CD4-positive, CD25-positive, alpha-beta regulatory T cell (primary cell): ENCODE results near the gene ROBO1. TPM values are rescaled to one million over a fixed set of nuclear protein-coding genes. Genes with fewer than 3 reads are reported as not detected.
"Not testable (repeated sequence)": the region's sequence is repeated elsewhere in the genome, so short reads cannot be mapped to it uniquely, and the experiment has no call there.

ENCODE experiments used
- ATAC-seq, 2 donors: fragments of 150-1000 bp; cut with Tn5 transposase; one replicate each; pipeline ENCODE4 v1.10.0; 2021; ENCODE audit warnings: low read depth in 2 of 2, moderate number of reproducible peaks in 2 of 2, moderate library complexity in 1 of 2
- DNase-seq, 3 donors: peaks; one replicate each; pipeline versions ENCODE4 v3.0.0 to v3.0.0-alpha.2; 2012 to 2022; ENCODE audit warnings: mixed read lengths in 1 of 3
- H3K27ac ChIP-seq: one replicate; pipeline ENCODE4 v1.7.0; 2013; ENCODE audit warnings: mild to moderate bottlenecking, low read length; ENCODE audit not compliant: insufficient read depth, poor library complexity, severe bottlenecking
- H3K27me3 ChIP-seq: one replicate; pipeline ENCODE4 v1.7.0; 2013; ENCODE audit warnings: low read length; ENCODE audit not compliant: control insufficient read depth, insufficient read depth
- H3K36me3 ChIP-seq: one replicate; pipeline ENCODE4 v1.7.0; 2013; ENCODE audit warnings: mild to moderate bottlenecking, low read length, moderate library complexity; ENCODE audit not compliant: control insufficient read depth, insufficient read depth
- H3K4me1 ChIP-seq: 2 replicates; pipeline ENCODE4 v1.7.0; 2013; ENCODE audit warnings: mild to moderate bottlenecking, low read length; ENCODE audit not compliant: insufficient read depth, control insufficient read depth, poor library complexity, severe bottlenecking
- H3K4me3 ChIP-seq: one replicate; pipeline ENCODE4 v1.7.0; 2013; ENCODE audit warnings: low read depth, mild to moderate bottlenecking, low read length, moderate library complexity
- H3K9me3 ChIP-seq, 2 experiments: 1 replicate in 1 of 2; 2 replicates in 1 of 2; pipeline ENCODE4 v1.7.0; 2013; ENCODE audit warnings: low read length in 2 of 2, mild to moderate bottlenecking in 1 of 2, moderate library complexity in 1 of 2; ENCODE audit not compliant: control insufficient read depth in 2 of 2
- H3K27ac Mint-ChIP-seq, 3 donors: one replicate each; pipeline ENCODE4 v1.8.0; 2020 to 2022; ENCODE audit warnings: mild to moderate bottlenecking in 3 of 3, mixed read lengths in 3 of 3, moderate library complexity in 2 of 3
- H3K27me3 Mint-ChIP-seq: one replicate; pipeline ENCODE4 v1.8.0; 2022; ENCODE audit warnings: mild to moderate bottlenecking, mixed read lengths
- H3K36me3 Mint-ChIP-seq: one replicate; pipeline ENCODE4 v1.8.0; 2020; ENCODE audit warnings: mixed read lengths
- H3K4me1 Mint-ChIP-seq, 4 donors: one replicate each; pipeline ENCODE4 v1.8.0; 2020 to 2022; ENCODE audit warnings: mixed read lengths in 4 of 4, mild to moderate bottlenecking in 1 of 4
- H3K4me3 Mint-ChIP-seq, 4 donors: one replicate each; pipeline ENCODE4 v1.8.0; 2020 to 2022; ENCODE audit warnings: mild to moderate bottlenecking in 4 of 4, mixed read lengths in 4 of 4, moderate library complexity in 3 of 4
- H3K9me3 Mint-ChIP-seq, 7 donors: one replicate each; pipeline ENCODE4 v1.8.0; 2020 to 2022; ENCODE audit warnings: mixed read lengths in 7 of 7, mild to moderate bottlenecking in 3 of 7, moderate library complexity in 2 of 7
- polyA plus RNA-seq, 4 donors: library from polyadenylated mRNA; unstranded; fragments of 300-500 nt; fragmentation: Illumina TruSeq; gene quantifications; one replicate each; pipeline ENCODE4 v1.2.3, GENCODE V29; 2021
- total RNA-seq: library from RNA; stranded (reverse); gene quantifications from one replicate; pipeline ENCODE4 v1.2.3, GENCODE V29; 2022

ROBO1 gene
- total and polyA plus RNA-seq, 5 donors from 2014 or later = not detected

- Mint-ChIP-seq H3K9me3 (peaks cover 0 to 13% (median 4%) of the 10 kb centered on the region in 7 donors), H3K4me1 (no peaks in the 10 kb centered on the region), H3K27ac (no peak overlapping the region), H3K36me3 (no peaks in the 10 kb centered on the region), H3K4me3 (no peak overlapping the region), H3K27me3 (no peaks in the 10 kb centered on the region)
- no peaks in the 10 kb centered on the region for H3K27me3 ChIP-seq
- ATAC-seq (no peak), DNase-seq (no peak)
- peaks cover 2 to 8% of the 10 kb centered on the region in 2 experiments for H3K9me3 ChIP-seq
- H3K4me3 ChIP-seq = no peak overlapping the region
- H3K27ac ChIP-seq = no peak overlapping the region
- H3K4me1 ChIP-seq = no peaks in the 10 kb centered on the region
- no peaks in the 10 kb centered on the region for H3K36me3 ChIP-seq
Measured at GRCh38 chr3:79178471-79179180, 589.2 kb downstream of the ROBO1 start.

GRCh38 chr3:79175870-79176269 is 591.9 kb downstream of the ROBO1 start:
- Histone ChIP-seq H3K9me3 (no peaks in the 10 kb centered on the region), H3K4me3 (no peak overlapping the region), H3K4me1 (no peaks in the 10 kb centered on the region), H3K27ac (no peak overlapping the region), H3K27me3 (no peaks in the 10 kb centered on the region), H3K36me3 (no peaks in the 10 kb centered on the region)
- ATAC-seq (no peak), DNase-seq (no peak)
- Mint-ChIP-seq H3K36me3 (no peaks in the 10 kb centered on the region), H3K9me3 (peaks cover 0 to 10% (median 2%) of the 10 kb centered on the region in 7 donors), H3K4me3 (no peak overlapping the region), H3K4me1 (no peaks in the 10 kb centered on the region), H3K27ac (no peak overlapping the region), H3K27me3 (no peaks in the 10 kb centered on the region)

- not testable (repeated sequence) for H3K4me3 ChIP-seq, H3K4me3 Mint-ChIP-seq, H3K4me1 Mint-ChIP-seq, H3K36me3 ChIP-seq, H3K36me3 Mint-ChIP-seq, ATAC-seq, H3K9me3 Mint-ChIP-seq, H3K9me3 ChIP-seq, H3K27ac Mint-ChIP-seq, H3K4me1 ChIP-seq, H3K27ac ChIP-seq, H3K27me3 Mint-ChIP-seq, H3K27me3 ChIP-seq, DNase-seq
Measured at GRCh38 chr3:79173259-79173658, 594.5 kb downstream of the ROBO1 start.

GRCh38 chr3:79172241-79172640 is 595.6 kb downstream of the ROBO1 start:
- H3K4me1 ChIP-seq = no peaks in the 10 kb centered on the region
- DNase-seq = no peak
- Mint-ChIP-seq H3K4me1 (no peaks in the 10 kb centered on the region), H3K9me3 (peaks cover 0 to 12% (median 4%) of the 10 kb centered on the region in 7 donors), H3K27me3 (no peaks in the 10 kb centered on the region), H3K36me3 (no peaks in the 10 kb centered on the region), H3K27ac (no peak overlapping the region), H3K4me3 (no peak overlapping the region)
- no peak for ATAC-seq
- H3K27me3 ChIP-seq = no peaks in the 10 kb centered on the region
- H3K27ac ChIP-seq = no peak overlapping the region
- no peaks in the 10 kb centered on the region for H3K9me3 ChIP-seq
- no peak overlapping the region for H3K4me3 ChIP-seq
- no peaks in the 10 kb centered on the region for H3K36me3 ChIP-seq

GRCh38 chr3:79170021-79170420 is 597.8 kb downstream of the ROBO1 start:
- H3K27ac Mint-ChIP-seq = no peak overlapping the region
- H3K36me3 Mint-ChIP-seq = no peaks in the 10 kb centered on the region

GRCh38 chr3:79167651-79168416 is 600.0 kb downstream of the ROBO1 start:
- DNase-seq = no peak
- Histone ChIP-seq H3K4me1 (no peaks in the 10 kb centered on the region), H3K36me3 (no peaks in the 10 kb centered on the region), H3K9me3 (peaks cover 0 to 1% of the 10 kb centered on the region in 2 experiments), H3K4me3 (no peak overlapping the region), H3K27me3 (no peaks in the 10 kb centered on the region), H3K27ac (no peak overlapping the region)
- Mint-ChIP-seq H3K4me3 (no peak overlapping the region), H3K36me3 (no peaks in the 10 kb centered on the region), H3K9me3 (peaks cover 0 to 29% (median 7%) of the 10 kb centered on the region in 7 donors), H3K27ac (no peak overlapping the region), H3K27me3 (no peaks in the 10 kb centered on the region), H3K4me1 (no peaks in the 10 kb centered on the region)
- ATAC-seq = no peak

More at GRCh38 chr3:79170021-79170420, 597.8 kb downstream of the ROBO1 start:
- H3K4me3 ChIP-seq = no peak overlapping the region
- no peak overlapping the region for H3K27ac ChIP-seq
- H3K4me3 Mint-ChIP-seq = no peak overlapping the region
- no peaks in the 10 kb centered on the region for H3K4me1 ChIP-seq
- no peaks in the 10 kb centered on the region for H3K36me3 ChIP-seq
- DNase-seq (no peak), ATAC-seq (no peak)
- no peaks in the 10 kb centered on the region for H3K27me3 ChIP-seq
- H3K27me3 Mint-ChIP-seq = no peaks in the 10 kb centered on the region
- H3K9me3 ChIP-seq = no peaks in the 10 kb centered on the region
- peaks cover 0 to 12% (median 4%) of the 10 kb centered on the region in 7 donors for H3K9me3 Mint-ChIP-seq
- no peaks in the 10 kb centered on the region for H3K4me1 Mint-ChIP-seq

- H3K4me3 Mint-ChIP-seq = no peak overlapping the region
- H3K4me1 Mint-ChIP-seq = no peaks in the 10 kb centered on the region
- no peaks in the 10 kb centered on the region for H3K27me3 Mint-ChIP-seq
- H3K4me3 ChIP-seq = no peak overlapping the region
- ATAC-seq (no peak), DNase-seq (no peak)
- no peaks in the 10 kb centered on the region for H3K4me1 ChIP-seq
- H3K27me3 ChIP-seq = no peaks in the 10 kb centered on the region
- H3K9me3 Mint-ChIP-seq = peaks cover 0 to 28% (median 5%) of the 10 kb centered on the region in 7 donors
- H3K36me3 ChIP-seq = no peaks in the 10 kb centered on the region
- no peaks in the 10 kb centered on the region for H3K36me3 Mint-ChIP-seq
- H3K9me3 ChIP-seq = peaks cover 1 to 7% of the 10 kb centered on the region in 2 experiments
- H3K27ac ChIP-seq = no peak overlapping the region
- H3K27ac Mint-ChIP-seq = no peak overlapping the region
Measured at GRCh38 chr3:79162653-79163052, 605.1 kb downstream of the ROBO1 start.
